Stimulated activated CD4-positive, alpha-beta T cell treated with anti-CD3 and anti-CD28 coated beads, Interleukin-2, amount 100 ng/mL, for 4 hours (primary cell): ENCODE results near the gene SERPINC1.
"Not testable (repeated sequence)": the region's sequence is repeated elsewhere in the genome, so short reads cannot be mapped to it uniquely, and the experiment has no call there.

ENCODE experiments used
- DNase-seq: peaks from one replicate; pipeline ENCODE4 v3.0.0-alpha.2; 2020; ENCODE audit warnings: low read depth

SERPINC1 gene

DNA sequence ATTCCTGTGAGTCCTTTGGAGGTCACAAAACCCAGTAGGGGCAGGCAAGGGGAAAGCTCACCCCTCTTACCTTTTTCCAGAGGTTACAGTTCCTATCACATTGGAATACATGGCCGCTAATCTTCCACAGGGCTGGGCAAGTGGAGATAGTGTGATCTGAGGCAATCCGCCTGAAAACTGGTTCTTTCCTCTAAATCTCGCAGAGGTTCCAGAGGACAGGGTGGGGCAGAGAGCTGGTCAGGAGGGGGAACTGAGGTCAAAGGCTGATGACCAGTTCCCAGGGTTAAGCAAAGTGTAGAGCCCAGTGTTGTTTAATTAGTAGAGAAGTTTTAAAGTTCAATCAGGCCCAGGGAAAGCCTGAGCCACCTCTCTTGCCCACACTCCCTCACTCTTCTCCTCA, at the start of gene SERPINC1:
Gene SERPINC1 (minus strand): TSS at position 179 of the 400 bp plus-strand sequence. CDS start 68 bp downstream, at position 111.
- no peak for DNase-seq

DNA sequence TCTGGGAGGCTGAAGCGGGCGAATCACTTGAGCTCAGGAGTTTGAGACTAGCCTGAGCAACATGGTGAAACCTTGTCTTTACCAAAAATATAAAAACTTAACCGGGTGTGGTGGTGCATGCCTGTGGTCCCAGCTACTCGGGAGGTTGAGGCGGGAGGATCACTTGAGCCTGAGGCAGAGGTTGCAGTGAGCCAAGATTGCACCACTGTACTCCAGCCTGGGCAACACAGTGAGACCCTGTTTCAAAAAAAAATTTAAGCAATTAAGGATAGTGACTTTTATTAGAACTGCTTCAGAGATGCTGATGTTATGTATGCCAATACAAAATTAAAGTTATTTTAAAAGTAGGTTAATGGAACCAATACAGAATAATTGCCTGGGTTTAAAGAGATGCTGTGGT, 48.8 kb upstream of the SERPINC1 start:
- not testable (repeated sequence) for DNase-seq

DNA sequence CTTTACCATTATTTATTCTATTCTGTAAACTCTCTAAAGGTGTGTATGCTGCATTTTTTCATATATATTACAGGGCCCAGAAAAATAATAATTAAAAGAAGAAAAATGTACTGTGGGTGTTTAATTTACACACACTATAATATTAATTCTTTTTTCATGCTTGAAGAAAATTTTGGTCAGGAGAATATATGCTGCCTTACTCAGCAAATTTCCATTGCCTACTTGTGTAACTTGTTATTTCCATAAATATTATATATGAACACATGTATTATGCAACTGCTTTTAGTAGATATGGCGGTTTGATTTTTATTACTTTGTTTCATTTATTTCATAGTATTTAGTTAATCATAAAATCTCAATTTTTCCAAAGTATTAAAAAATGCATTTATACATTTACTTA, 46.4 kb upstream of the SERPINC1 start:
- no peak for DNase-seq

DNA sequence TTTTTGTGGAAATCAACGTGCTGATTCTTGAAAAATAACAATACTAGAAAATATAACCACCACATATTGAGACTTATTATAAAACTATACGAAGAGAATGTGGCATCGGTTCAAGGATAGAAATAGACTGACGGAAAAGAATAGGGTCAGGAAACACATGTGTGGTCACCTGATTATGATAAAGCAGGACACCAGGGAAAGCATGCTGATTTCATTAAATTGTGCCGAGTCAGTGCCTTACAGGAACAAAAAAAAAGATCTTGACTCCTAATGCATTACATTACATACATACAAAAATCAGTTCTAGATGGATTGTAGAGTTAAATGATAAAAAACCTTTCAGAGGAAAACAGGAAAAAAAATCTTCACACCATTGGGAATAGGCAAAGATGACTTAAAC, 43.5 kb upstream of the SERPINC1 start:
- DNase-seq = no peak

DNA sequence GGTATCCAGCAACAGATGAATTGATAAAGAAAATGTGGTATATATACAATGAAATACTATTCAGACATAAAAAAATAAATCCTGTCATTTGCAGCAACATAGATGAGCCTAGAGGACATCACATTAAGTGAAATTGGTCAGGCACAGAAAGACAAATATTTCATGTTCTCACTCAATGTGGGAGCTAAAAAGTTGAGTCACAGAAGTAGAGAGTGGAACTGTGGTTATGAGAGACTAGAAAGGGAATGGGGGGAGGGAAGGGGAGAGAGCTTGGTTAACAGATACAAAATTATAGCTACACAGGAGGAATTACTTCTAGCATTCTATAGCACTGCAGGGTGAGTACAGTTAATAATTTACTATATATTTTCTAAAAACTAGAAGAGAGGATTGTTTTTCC, 37.1 kb upstream of the SERPINC1 start:
- DNase-seq = no peak

DNA sequence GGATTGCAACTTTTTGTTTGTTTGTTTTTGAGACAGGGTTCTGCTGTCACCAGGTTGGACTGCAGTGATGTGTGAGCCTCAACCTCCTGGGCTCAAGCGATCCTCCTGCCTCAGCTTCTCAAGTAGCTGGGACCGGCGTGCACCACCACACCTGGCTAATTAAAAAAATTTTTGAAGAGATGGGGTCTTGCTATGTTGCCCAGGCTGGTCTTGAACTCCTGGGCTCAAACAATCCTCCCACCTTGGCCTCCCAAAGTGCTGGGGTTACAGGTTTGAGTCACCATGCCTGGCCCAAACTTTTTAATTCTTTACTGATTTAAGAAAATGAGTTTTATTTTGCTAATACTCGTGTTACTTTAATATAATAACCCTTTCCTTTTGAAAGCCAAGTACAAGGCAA, 31.5 kb upstream of the SERPINC1 start:
- DNase-seq = no peak

DNA sequence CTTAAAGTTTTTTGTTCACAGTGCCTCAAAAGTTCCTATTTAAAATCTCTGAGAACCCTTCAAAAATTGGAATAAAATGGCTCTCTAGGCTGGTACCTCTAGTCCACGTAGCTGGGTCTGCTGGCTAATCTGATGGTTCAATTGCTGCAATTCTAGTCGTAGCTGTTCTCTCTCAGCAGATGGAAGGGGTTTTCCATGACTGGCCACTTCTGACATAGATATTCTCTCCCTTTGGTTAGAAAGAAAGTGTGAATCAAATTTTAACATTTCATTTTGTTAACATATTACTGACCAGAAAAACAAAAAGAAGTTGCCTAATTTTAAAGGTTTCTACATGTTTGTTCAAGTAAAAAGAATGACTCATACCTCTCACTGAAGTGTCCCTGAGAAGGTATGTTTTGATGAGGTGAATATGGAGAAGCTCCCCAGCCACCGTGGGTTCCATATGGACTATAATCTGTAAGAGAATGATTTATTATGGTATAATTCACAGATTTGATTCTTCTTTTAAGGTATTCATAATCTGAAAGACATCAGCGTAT, 29.3 kb upstream of the SERPINC1 start:
- DNase-seq = no peak

DNA sequence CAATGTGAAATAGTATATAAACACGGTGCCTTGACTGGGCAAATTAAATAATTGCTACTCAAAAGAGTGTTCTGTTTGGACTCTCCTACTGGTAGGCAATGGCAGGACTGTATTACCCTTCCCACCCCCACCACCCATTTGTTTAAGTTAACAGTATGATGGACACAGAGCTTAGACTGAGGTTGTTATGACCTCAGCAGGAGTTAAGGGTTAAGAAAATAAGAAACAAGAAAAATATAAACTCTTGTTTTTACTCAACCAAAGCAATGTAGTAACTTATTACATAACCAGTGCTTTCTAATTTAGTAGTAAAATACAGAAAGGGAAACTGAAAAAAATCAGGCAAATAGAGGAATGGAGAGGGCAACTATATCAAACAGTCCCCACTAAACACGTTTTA, 19.9 kb upstream of the SERPINC1 start:
- DNase-seq = no peak

DNA sequence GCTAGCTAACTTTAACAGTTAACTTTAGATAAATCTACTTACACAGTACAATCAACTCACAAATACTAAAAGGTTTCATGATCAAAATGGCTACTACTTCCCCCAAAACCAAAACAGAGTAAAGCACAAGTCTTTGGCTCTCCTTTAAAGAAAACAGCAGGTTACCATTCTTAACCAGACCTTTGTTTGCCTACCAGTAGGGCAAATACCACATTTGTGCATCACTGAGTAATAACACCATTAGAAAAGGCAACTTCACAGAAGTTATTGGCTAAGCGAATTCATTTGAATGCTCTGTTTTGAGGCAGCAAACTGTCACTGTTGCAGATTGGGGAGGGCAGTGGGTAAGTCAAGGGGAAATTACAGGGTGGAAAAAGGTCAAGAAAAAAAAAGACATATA, 17.3 kb upstream of the SERPINC1 start:
- no peak for DNase-seq

DNA sequence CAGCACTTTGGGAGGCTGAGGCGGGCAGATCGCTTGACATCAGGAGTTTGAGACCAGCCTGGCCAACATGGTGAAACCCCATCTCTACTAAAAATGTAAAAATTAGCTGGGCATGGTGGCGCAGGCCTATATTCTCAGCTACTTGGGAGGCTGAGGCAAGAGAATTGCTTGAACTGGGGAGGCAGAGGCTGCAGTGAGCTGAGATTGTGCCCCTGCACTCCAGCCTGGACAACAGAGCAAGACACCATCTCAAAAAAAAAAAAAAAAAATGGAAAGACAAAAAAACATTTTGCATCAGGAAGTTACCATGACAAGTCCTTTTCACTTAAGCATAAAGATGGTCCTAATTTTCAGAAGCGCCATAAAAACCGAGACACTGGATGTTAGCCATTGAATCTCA, 13.4 kb upstream of the SERPINC1 start:
- not testable (repeated sequence) for DNase-seq

DNA sequence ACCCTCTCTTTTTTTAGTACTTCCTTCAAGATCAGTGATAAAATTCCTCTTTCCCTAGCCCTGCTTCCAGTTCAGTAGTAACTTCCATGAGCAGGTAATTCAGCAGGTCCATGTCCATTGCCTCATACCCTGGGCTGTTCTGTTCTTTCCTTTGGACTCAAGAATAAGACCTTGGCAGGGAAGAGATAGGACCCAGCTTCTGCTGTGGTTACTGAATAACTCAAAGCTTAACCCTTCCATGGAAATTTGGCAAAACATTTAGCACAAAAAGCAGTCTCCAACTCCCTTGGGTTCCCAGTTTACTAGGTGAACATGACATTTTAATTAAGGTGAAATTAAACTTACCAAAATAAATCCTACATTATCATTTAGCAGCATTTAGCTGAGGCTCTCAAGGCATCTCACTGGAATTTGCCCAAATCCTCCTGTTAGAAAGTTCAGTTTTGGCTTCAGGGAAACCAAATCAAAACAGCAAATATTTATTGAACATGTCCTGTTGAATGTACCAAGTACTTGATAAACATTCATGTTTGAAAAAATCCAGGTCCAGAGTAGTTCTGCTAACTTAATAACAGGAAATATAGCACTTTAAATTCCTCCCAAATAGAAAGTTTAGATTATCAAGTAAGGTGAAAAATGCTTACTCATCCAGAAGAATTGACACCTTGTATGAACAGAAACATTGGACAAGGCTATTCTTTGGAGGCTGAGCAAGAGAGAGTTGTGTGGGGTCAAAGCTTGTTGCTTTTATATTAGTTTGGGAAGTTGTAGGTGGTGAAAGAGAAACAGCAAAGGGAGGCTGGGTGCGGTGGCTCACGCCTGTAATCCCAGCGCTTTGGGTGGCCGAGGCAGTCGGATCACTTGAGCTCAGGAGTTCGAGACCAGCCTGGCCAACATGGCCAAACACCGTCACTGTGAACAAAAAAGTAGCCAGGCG, 8.4 kb upstream of the SERPINC1 start:
- no peak for DNase-seq

DNA sequence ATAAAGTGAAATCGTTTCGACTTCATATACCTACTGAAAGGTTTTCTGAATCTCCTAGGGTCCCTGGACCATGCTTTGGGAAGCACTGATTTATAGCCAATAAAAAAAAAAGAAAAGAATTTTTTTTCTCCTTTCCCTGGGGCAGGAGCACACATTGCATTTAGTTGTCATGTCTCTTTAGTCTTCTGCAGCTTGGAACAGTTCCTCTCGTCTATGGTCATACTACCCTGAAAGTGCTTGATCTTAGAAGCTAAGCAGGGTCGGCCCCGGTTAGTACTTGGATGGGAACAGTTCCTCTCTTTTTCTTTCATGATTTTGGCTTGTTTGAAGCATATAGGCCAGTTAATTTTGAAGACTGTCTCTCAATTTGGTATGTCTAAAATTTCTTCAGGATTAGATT, 3.7 kb upstream of the SERPINC1 start:
- DNase-seq = no peak

DNA sequence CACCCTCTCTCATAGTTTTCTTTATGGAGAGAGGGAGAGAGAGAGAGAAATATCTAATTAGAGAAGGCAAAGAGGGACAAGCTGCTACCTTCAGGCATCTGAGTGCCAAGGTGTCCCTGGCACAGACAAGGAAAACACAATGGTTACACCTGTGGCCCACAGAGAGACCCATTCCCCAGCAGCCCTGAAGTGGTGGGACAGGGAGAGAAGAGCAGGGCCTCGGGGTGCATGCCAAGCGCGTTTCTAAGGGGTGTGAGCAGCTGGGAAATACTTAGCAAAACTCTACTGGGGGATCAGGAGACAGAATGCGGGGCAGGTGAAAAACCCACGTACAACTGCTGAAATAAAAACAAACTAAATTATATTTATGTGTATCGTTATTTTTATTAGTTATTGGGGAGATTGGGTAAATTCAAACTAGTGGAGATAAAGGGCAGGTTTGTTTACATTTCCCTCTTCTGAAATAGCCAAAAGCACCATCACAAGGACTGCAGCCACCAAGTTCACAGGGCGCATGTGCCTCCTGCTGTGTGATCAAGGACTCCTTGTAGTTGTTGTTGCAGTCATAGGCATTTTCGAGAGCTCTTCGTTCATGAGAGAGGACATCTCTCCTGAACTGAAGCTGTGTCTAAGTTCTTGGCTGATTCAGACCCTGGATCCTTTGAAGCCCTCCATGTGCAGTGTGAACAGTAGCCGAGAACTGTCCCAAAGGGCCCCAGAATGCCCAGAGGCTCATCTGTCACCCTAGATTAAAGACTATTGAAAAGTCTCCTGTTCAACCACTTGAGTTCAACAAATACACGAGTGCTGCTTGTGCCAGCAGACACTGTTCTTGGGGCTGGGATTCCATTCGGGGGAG, 737 bp upstream of the SERPINC1 start:
- DNase-seq = no peak

DNA sequence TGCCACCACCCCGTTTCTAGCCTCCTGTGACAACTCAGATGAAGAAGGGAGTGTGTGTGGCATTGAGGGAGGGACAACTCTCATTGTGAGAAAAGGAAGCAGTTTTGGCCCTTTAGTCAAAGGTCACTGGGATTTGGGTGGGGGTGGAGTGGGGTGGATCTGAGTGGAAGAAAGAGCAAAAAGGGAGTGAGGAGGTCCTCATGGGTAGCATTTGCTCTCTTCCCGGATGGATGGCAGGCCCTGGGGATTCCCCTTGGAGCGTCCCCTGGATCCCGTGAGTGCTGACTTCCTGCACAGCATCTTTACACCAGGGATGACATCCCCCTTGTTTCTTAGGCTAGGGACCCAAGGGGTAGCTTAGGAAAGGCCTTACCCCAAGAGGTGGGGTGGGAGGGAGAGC, 460 bp downstream of the SERPINC1 start:
- DNase-seq = no peak

DNA sequence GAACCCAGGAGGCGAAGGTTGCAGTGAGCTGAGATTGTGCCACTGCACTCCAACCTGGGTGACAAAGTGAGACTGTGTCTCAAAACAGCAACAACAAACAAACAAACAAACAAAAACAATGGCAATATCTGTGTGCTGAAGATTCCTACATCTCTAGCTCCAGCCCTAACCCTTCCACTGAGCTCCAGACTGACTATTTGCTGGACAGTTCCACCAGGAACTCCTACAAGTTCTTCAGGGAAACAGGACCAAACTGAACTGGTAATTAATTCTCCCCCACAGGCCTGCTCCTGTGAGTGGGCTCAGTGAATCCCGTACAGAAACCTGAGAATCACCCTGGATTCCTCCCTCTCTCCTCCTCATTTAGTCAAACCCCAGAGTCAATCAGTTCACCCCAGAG, 1.5 kb downstream of the SERPINC1 start:
- DNase-seq = no peak

DNA sequence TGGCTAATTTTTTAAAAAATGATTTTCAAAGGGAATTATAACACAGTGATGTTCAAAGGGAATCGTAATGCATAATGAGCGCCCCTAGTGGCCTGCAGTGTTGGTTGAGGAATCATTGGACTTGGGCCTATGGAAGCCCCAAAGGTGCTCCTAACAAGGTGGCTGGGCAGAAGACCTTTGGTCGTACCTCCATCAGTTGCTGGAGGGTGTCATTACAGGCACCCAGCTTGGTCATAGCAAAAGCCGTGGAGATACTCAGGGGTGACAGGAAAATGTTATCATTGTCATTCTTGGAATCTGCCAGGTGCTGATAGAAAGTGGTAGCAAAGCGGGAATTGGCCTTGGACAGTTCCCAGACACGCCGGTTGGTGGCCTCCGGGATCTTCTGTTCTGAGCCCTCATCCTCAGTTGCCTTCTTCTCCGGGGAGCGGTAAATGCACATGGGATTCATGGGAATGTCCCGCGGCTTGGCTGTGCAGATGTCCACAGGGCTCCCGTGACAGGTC, 2.7 kb downstream of the SERPINC1 start:
- DNase-seq = no peak

DNA sequence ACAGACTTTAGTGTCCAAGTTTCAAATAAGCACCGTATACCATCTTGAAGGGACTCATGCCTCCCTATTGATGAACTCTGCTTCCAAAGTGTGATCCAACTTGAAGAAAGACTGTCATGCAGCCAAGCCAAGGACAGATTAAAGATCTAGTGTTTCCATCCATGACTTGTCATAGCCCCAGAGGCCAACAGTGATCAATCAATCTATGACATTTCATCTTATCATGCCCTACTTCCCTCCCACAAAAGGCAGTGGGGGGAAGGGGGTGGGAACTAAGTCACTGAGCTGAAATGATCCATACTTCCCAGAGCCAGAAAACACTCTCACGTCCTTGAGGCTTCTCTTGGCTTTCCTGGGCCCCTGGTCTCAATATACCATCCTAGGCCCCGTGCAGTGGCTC, 4.0 kb downstream of the SERPINC1 start:
- no peak for DNase-seq

DNA sequence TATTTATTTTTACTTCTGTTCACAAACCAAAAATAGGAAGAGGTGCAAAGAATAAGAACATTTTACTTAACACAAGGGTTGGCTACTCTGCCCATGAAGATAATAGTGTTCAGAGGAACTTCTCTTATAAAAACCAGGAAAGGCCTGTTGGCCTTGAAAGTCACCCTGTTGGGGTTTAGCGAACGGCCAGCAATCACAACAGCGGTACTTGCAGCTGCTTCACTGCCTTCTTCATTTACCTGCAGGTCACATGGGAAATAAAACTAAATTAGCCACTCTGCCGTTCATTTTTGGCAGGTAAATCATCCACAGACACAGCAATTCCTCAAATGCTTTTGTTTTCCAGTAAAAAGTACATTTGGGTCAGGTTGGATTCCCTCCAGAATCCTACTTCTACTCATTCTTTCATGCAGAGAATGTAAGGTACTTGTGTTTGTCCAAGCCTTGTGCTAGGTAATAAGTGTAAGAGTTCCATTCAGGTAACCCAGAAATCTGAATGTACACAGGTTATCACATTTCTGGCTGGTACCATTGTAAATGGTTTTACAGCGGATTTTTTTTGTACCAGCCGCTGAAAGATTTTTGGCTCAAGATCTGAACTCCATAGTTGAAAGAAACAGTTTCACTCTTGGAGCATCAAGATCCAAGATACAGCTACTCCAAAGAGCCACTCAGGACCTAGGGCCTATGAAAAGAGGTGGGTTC, 13.1 kb downstream of the SERPINC1 start:
- DNase-seq = no peak

DNA sequence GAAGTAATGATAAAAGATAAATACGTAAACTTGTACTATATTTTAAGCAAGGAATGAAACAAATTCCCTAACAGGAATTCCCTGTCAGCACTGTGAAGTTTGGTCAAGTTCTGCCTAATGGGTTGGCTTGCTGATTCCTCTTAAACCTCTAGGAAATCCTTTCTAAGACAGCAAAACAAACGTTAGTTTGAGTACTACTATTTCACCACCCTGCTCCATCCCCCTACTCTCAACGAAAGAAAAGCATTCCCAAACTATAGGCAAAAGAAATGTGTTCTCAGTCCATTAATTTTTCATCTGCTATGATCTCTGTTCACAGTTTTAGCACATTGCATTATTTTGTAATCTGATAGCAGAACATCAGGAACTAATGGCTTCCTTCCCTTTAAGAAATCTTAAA, 16.1 kb downstream of the SERPINC1 start:
- DNase-seq = no peak

DNA sequence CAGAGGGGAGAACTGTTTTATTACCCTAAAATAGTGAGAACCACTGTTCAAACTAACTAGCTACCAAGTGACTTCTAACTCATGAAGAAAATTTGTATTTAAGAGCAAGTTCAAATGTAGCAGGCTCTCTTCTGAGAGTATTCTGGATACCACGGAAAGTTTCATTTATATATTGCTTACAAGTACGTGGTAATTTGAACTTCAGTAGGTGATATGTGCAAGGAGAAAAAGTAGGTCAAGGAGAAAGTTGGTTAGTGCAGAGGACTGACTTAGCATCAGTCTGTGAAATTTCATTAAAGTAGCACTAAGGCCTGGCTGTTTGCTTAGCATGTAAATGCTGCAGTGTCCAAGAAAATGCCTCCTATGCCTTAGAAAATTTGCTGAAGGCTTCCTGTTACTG, 16.7 kb downstream of the SERPINC1 start:
- no peak for DNase-seq

DNA sequence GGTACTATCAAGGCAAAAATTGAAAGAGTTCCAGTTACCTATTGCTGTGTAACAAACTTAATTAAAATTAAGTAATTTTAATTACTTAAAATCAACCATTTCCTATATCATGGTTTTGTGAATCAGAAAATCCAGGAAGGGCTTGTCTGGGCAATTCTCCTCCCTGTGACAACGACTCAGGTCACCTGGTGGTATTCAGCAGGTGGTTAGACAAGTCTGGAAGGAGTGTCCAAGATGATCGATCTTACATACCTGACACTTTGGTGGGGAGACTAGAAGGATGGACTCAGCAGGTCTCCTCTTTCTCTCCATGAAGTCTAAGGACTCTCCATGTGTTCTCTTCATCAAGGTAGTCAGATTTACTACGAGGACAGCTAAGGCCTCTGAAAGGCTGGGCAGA, 22.9 kb downstream of the SERPINC1 start:
- DNase-seq = no peak

DNA sequence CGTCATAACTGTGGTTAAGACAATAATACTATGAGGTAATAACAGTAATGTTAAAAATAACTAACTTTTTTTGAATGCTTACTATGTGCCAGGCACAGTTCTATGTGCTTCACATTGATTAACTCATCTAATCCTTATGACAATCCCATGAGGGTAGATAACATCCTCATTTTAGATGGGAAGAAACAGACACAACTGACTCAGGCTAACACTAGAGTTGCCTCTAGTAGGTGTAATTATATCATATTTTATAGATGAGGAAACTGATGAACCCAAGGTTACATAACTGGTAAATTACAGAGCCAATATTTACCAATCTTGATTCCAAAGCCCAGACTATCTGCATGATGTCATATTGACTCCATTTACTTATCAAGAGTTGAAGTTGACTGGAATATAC, 23.5 kb downstream of the SERPINC1 start:
- DNase-seq = no peak
